AG04449 (cell line): Measurements from ENCODE around the gene SLC25A42.

ENCODE experiments used
- CTCF ChIA-PET: fragments of 350-600 bp; formaldehyde crosslinking; extraction: SDS; loops from one replicate; lab custom pipeline; 2021; ENCODE audit warnings: antibody characterized with exemption; lab: Yijun Ruan, JAX
- POLR2A ChIA-PET: fragments of 400-600, 350-600 bp; formaldehyde crosslinking; extraction: SDS; loops from one replicate; lab custom pipeline; 2020; ENCODE audit warnings: antibody characterized with exemption, inconsistent platforms; lab: Yijun Ruan, JAX
- DNase-seq: peaks from one replicate; pipeline ENCODE4 v3.0.0-alpha.2; 2010; ENCODE audit warnings: low read depth, low spot score
- H3K4me3 ChIP-seq: 2 replicates; pipeline ENCODE4 v1.5.1; 2011; ENCODE audit warnings: low read depth, mild to moderate bottlenecking, control low read depth, low read length
- CTCF ChIP-seq: IDR thresholded peaks from one replicate; pipeline ENCODE4 v1.5.1; 2011; ENCODE audit warnings: mild to moderate bottlenecking, moderate library complexity, low read length, control low read depth, inconsistent platforms; ENCODE audit not compliant: insufficient read depth; ENCODE audit errors: missing control alignments

Gene SLC25A42

GRCh38 chr19:19057317-19057716 lies 6.5 kb upstream of the SLC25A42 start:
- ChIA-PET POLR2A (no interaction called here), CTCF (interaction anchor here (1.0 kb wide), 1 partner anchor 17 kb away, joined by 3 read pairs; no protein-coding TSS in a partner anchor)
- TF ChIP-seq CTCF = no peak
- H3K4me3 ChIP-seq = no peak overlapping the region
- DNase-seq = no peak

- ChIA-PET CTCF (no interaction called here), POLR2A (no interaction called here)
- TF ChIP-seq CTCF = no peak
- H3K4me3 ChIP-seq = no peak overlapping the region
- DNase-seq = no peak
Observed at GRCh38 chr19:19057720-19058119, 6.1 kb upstream of the SLC25A42 start.

GRCh38 chr19:19059018-19059836 lies 4.6 kb upstream of the SLC25A42 start:
- POLR2A ChIA-PET = no interaction called here
- H3K4me3 ChIP-seq = no peak overlapping the region
- no peak for TF ChIP-seq CTCF
- CTCF ChIA-PET = interaction anchor here (0.7 to 0.8 kb wide), 2 partner anchors 9 to 81 kb away, joined by 3 read pairs; no protein-coding TSS in a partner anchor
- no peak for DNase-seq

- TF ChIP-seq CTCF = no peak
- CTCF ChIA-PET = interaction anchor here (0.7 to 2.6 kb wide), 2 partner anchors 9 to 81 kb away, joined by 3 to 10 read pairs; no protein-coding TSS in a partner anchor
- POLR2A ChIA-PET = no interaction called here
- no peak for DNase-seq
- no peak overlapping the region for H3K4me3 ChIP-seq
Observed at GRCh38 chr19:19059837-19060611, 3.8 kb upstream of the SLC25A42 start.

GRCh38 chr19:19061506-19061905 lies 2.3 kb upstream of the SLC25A42 start:
- H3K4me3 ChIP-seq = no peak overlapping the region
- ChIA-PET CTCF (interaction anchor here (1.1 to 2.6 kb wide), 3 partner anchors 9 to 429 kb away, joined by 3 to 10 read pairs (median 6); no protein-coding TSS in a partner anchor), POLR2A (no interaction called here)
- no peak for TF ChIP-seq CTCF
- DNase-seq = no peak
